Activated T-cell treated with anti-CD3 and anti-CD28 coated beads, Interleukin-2, amount 50 U/mL, for 72 hours (primary cell): Measurements from ENCODE around the gene RPL22. TPM values are rescaled to one million over a fixed set of nuclear protein-coding genes. Genes with fewer than 3 reads are reported as not detected.

Experiments
- ATAC-seq, 2 donors: fragments of 150-1000 bp; cut with Tn5 transposase; replicated peaks in 1 of 2; 2 replicates each; pipeline ENCODE4 v1.10.0; 2021; ENCODE audit warnings: moderate library complexity in 2 of 2, mild to moderate bottlenecking in 1 of 2
- DNase-seq, 2 donors: peaks; one replicate each; pipeline ENCODE4 v3.0.0; 2021 to 2022; ENCODE audit warnings: mixed read lengths in 1 of 2
- H3K27ac Mint-ChIP-seq: one replicate; pipeline ENCODE4 v1.8.0; 2022; ENCODE audit warnings: mild to moderate bottlenecking, moderate library complexity, mixed read lengths
- H3K27me3 Mint-ChIP-seq: one replicate; pipeline ENCODE4 v1.8.0; 2022; ENCODE audit warnings: low read depth, mixed read lengths
- H3K36me3 Mint-ChIP-seq, 2 donors: one replicate each; pipeline ENCODE4 v1.8.0; 2022; ENCODE audit warnings: mixed read lengths in 2 of 2, mild to moderate bottlenecking in 1 of 2; ENCODE audit not compliant: insufficient read depth in 2 of 2
- H3K4me1 Mint-ChIP-seq: one replicate; pipeline ENCODE4 v1.8.0; 2022; ENCODE audit warnings: low read depth, mixed read lengths
- H3K4me3 Mint-ChIP-seq, 2 donors: one replicate each; pipeline ENCODE4 v1.8.0; 2022; ENCODE audit warnings: mild to moderate bottlenecking in 2 of 2, mixed read lengths in 2 of 2, moderate library complexity in 2 of 2
- H3K9me3 Mint-ChIP-seq, 2 donors: one replicate each; pipeline ENCODE4 v1.8.0; 2022; ENCODE audit warnings: mixed read lengths in 2 of 2
- total RNA-seq, 2 donors: library from RNA; stranded (reverse); gene quantifications; one replicate each; pipeline ENCODE4 v1.2.3, GENCODE V29; 2022

RPL22 gene
- total RNA-seq, 2 donors from 2014 or later = 507 to 537 TPM

DNA sequence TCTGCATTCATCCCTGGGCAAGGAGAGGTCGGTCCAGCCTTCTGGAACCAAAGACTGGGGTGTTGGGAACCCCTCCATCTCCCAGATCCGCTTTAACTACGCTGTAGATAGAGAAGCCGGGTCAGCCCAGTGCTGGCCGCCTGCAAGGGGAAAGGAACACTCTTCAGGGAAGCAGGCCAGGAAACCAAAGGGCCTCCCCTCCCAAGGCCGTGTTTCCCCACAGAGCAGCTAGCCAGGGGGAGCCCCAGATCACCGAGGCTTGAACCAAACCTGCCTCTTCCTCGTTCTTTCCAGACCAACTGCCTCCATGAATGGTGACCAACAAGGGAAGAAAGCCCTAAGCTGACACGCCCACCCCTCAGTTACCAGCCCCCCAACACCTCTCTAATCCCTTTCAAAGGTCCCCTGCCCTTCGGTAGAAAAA is 18.0 kb downstream of the RPL22 start:
- H3K9me3 Mint-ChIP-seq = no peaks in the 10 kb centered on the region
- H3K36me3 Mint-ChIP-seq = peaks cover 0 to 6% of the 10 kb centered on the region in 2 donors
- peak overlapping the region; percentile 22 for H3K27ac Mint-ChIP-seq

DNA sequence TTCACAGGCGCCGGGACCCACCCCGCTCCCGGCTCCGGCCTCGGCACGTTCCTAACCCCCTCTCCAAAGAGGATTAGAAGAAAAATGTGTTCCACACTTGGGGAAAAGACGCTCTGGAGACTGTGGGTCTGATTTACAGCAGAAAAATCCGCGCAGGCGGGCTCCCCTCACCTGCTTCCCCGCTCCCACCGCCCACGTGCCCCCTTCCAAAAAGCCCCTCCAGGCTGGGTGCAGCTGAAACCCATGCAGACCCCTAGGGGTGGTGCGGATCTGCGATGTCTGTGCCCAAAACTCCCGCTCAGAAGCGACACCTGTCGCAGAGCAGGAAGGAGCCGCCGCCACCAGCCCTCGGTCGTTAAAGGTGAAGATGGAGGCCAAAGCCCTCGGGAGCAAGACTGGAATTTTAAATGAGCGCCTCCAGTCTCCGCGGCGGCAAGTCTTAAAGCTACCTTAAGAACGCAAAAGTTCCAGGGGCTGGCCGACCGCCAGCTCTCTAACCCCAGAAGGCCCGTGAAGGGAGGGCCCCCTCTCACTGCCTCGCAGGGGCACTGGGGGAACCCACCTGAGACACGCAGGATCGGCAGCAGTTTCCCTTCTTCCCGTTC is 18.6 kb downstream of the RPL22 start:
- Mint-ChIP-seq H3K27ac (no peak overlapping the region), H3K36me3 (peaks cover 0 to 3% of the 10 kb centered on the region in 2 donors), H3K27me3 (peaks cover 47% of the 10 kb centered on the region), H3K9me3 (no peaks in the 10 kb centered on the region), H3K4me1 (peaks cover 31% of the 10 kb centered on the region), H3K4me3 (peak overlapping the region; percentile 68 to 74)
- peak; percentile 26 to 29 for ATAC-seq
- DNase-seq = no peak

More for the DNA sequence above, 18.0 kb downstream of the RPL22 start:
- peak overlapping the region; percentile 68 to 74 for H3K4me3 Mint-ChIP-seq
- DNase-seq (no peak), ATAC-seq (no peak)
- H3K27me3 Mint-ChIP-seq = peaks cover 45% of the 10 kb centered on the region
- H3K4me1 Mint-ChIP-seq = peaks cover 34% of the 10 kb centered on the region

DNA sequence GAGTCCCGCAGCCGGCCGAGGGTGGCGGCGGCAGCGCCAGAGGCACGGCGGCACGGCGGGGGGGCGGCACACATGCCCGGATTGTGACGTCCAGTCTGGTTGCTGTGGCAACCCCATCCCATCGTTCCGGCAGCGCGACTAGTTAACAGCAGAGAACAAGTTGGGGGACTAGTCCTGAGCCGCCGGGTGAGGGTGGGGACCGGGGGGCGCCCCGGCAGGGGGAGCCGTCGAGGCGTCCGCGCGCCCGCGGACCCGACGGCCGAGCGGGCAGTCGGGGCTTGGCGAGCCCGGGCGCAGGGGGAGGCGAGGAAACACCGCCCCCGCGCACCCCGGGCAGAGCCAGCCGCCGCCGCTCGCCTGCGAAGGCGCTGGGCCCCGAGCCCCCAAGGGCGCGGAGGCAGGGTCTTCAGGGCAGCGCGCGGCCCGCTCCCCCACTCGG is 19.1 kb downstream of the RPL22 start, which contains the start of gene CHD5:
CHD5 (minus strand) TSS at position 54 of the 439 bp plus-strand sequence. CDS start 298 bp downstream, outside the sequence.
- no peak within 1 kb of the TSS for H3K27ac Mint-ChIP-seq
- no peaks in the 10 kb centered on the region for H3K9me3 Mint-ChIP-seq
- H3K4me3 Mint-ChIP-seq = peak within 1 kb of the TSS; percentile 68 to 74
- DNase-seq (no peak), ATAC-seq (peak; percentile 28 to 29)
- peaks cover 28% of the 10 kb centered on the region for H3K4me1 Mint-ChIP-seq
- H3K27me3 Mint-ChIP-seq = peaks cover 47% of the 10 kb centered on the region
- H3K36me3 Mint-ChIP-seq = no peaks in the 10 kb centered on the region

DNA sequence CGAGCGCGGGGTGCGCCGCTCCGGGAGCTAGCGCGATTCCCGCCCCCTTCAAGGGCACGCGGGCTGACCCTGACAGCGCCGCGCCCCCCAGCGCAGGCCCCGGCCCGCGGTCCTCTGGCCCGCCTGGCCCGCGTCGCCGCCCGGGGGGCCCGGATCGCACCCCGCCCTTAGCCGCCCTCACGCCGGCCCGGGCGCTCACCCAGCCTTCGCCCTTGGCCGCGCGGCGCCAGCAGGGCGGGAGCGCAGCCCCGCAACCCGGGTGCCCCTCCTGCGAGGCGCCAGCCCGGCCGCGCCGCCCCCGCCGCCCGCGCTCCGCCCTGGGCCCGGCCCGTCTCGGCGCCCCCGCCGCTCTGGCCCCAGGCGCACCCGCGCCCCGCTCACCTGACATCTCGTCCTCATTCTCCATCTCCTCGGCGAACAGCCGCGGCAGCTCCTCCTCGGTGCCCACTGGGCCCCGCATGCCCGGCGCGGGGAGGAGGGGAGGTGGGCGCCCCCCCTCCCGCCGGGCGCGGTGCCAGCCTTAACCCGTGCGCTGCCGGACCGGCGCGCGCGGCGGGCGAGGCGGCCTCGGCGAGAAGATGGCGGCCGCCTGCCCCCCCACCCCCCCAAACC is 19.7 kb downstream of the RPL22 start:
- no peak overlapping the region for H3K4me3 Mint-ChIP-seq
- peaks cover 24% of the 10 kb centered on the region for H3K4me1 Mint-ChIP-seq
- no peak for DNase-seq
- H3K27me3 Mint-ChIP-seq = peaks cover 47% of the 10 kb centered on the region
- no peak for ATAC-seq
- no peak overlapping the region for H3K27ac Mint-ChIP-seq
- H3K36me3 Mint-ChIP-seq = no peaks in the 10 kb centered on the region
- no peaks in the 10 kb centered on the region for H3K9me3 Mint-ChIP-seq

DNA sequence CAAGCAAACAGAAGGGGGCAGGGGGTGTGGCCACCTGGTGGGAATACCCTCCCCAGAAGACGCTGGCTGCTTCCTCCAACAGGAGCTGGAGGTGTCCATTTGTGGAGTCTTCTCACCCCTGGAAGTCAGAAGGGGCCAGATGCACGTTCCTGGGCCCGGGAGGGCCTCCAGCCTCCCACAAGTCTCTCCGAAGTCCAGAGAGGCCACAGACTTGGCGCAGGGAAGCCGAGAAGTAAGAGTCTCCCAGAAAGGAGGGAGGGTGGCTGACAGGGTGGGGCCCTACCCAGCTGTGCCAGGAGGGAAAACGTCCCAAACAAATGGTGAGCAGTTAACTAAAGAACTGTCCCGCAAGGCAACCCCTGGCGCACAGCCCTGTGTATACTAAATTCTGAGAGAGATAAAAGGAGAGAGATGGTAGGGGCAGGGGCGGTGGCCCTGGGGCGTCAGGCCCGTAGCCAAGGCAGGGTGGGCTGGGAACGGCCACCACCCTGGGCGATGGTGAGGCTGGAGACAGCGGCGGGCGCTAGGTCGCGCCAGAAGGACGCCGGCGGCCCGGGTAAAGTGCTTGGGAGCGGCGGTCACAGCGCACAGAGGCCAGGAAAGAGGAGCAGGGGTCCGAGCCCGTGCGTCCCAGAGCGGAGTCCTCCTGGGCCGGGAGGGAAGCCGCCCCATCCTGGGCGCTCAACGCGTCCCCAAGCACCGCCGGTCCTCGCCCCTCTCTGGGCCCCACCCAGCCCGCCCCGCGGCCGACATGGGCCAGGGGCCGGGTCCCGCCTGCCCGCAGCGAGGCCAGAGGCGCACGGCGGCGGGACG is 20.4 kb downstream of the RPL22 start:
- no peak for DNase-seq
- Mint-ChIP-seq H3K4me1 (peaks cover 18% of the 10 kb centered on the region), H3K4me3 (peak overlapping the region in 1 of 2 donors; percentile 68), H3K27ac (no peak overlapping the region), H3K9me3 (no peaks in the 10 kb centered on the region), H3K36me3 (no peaks in the 10 kb centered on the region), H3K27me3 (peaks cover 47% of the 10 kb centered on the region)
- ATAC-seq = no peak

DNA sequence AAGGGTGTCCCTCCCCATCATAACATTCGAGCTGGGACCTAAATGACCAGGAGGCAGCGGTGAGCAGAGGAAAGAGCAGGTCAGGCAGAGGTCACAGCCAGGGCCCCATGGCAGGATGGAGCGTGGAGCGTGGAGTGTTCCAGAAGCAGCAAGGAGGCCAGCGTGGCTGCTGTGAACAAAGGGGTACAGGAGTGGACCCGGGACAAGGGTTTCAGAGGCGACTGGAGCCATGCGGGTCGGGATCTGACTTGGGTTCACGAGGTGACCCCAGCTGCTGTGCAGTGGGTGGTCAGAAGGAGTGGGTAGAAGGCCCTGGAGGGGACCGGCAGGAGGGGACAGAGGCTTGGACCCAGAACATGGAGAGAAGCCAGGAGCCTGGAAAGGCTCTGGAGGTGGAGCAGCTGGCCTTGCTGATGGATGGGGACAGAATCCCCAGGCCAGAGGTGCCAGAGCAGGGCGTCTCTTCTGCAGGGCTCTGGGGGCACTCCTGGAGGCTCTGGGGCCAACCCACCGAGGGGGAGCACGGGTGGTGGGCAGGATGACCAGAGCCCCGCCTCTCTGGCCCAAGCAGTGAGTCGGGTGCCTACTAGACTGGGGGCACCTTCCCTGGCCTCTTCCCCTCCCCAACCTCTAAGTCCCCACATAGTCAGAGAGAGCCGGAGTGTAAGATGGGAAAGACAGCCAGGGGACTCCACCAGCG is 21.6 kb downstream of the RPL22 start:
- H3K36me3 Mint-ChIP-seq = no peaks in the 10 kb centered on the region
- peaks cover 47% of the 10 kb centered on the region for H3K27me3 Mint-ChIP-seq
- no peaks in the 10 kb centered on the region for H3K9me3 Mint-ChIP-seq
- H3K4me3 Mint-ChIP-seq = no peak overlapping the region
- no peak overlapping the region for H3K27ac Mint-ChIP-seq
- no peak for ATAC-seq
- peaks cover 18% of the 10 kb centered on the region for H3K4me1 Mint-ChIP-seq
- no peak for DNase-seq

DNA sequence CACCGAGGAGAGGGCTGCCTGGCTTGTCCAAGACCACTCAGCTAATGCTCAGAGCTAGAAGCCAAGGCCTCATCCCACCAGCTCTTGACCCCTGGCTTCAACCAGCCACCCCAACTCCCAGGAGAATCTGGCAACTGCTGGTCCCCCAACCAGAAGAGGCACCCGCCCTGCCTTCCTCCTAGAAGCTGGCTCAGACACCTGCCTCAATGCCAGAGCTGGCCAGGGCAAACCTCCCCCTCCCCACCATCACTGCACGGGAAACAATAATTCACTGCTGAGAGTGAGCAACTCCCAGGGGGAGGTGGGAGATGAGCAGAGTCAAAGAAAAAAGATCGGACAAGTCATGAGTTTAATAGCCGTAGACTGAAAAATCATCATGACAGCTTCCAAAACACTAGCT is 22.6 kb downstream of the RPL22 start:
- no peak overlapping the region for H3K27ac Mint-ChIP-seq
- no peaks in the 10 kb centered on the region for H3K36me3 Mint-ChIP-seq
- ATAC-seq (no peak), DNase-seq (no peak)
- peaks cover 42% of the 10 kb centered on the region for H3K27me3 Mint-ChIP-seq
- no peak overlapping the region for H3K4me3 Mint-ChIP-seq
- H3K9me3 Mint-ChIP-seq = no peaks in the 10 kb centered on the region
- peaks cover 17% of the 10 kb centered on the region for H3K4me1 Mint-ChIP-seq

DNA sequence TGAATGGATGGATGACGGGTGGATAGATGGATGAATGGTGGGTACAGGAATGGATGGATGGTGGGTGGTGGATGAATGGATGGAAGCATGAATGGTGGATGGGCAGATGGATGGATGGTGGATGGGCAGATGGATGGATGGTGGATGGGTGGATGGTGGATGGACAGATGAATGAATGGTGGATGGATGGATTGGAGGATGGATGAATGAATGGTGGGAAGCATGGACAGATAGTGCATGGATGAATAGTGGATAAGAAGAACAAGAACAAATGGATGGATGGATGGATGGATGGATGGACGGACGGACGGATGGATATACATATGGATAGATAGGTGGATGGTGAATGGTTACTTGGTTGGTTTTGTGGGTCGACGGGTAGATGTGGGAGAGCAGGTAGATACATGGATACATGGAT is 24.0 kb downstream of the RPL22 start:
- Mint-ChIP-seq H3K36me3 (no peaks in the 10 kb centered on the region), H3K27ac (no peak overlapping the region), H3K27me3 (peaks cover 30% of the 10 kb centered on the region), H3K4me3 (no peak overlapping the region), H3K4me1 (peaks cover 5% of the 10 kb centered on the region), H3K9me3 (no peaks in the 10 kb centered on the region)
- ATAC-seq = no peak
- DNase-seq = no peak

DNA sequence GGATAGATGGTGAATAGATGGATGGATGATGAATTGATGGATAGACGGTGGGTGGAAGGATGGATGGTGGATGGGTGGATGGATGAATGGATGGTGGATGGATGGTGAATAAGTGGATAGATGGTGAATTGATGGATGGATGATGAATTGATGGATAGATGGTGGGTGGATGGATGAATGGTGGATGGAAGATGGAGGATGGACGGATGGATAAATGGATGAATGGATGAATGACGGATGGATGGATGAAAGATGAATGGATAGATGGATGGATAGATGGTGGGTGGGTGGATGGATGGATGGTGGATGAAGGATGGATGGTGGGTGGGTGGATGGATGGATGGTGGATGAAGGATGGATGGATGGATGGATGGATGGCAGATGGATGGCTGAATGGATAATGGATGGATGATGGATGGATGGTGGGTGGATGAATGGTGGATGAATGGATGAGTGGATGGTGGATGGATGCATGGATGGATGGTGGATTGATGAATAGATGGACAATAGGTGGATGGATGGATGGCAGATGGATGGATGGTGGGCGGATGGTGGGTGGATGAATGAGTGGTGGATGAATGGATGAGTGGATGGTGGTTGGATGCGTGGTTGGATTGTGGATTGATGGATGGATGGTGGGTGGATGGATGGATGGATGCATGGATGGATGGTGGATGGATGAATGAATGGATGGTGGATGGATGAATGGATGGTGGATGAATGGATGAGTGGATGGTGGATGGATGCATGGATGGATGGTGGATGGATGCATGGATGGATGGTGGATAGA is 24.6 kb downstream of the RPL22 start:
- no peak for ATAC-seq
- no peaks in the 10 kb centered on the region for H3K9me3 Mint-ChIP-seq
- peaks cover 30% of the 10 kb centered on the region for H3K27me3 Mint-ChIP-seq
- DNase-seq = no peak
- H3K4me1 Mint-ChIP-seq = peaks cover 5% of the 10 kb centered on the region
- no peaks in the 10 kb centered on the region for H3K36me3 Mint-ChIP-seq
- no peak overlapping the region for H3K4me3 Mint-ChIP-seq
- no peak overlapping the region for H3K27ac Mint-ChIP-seq

DNA sequence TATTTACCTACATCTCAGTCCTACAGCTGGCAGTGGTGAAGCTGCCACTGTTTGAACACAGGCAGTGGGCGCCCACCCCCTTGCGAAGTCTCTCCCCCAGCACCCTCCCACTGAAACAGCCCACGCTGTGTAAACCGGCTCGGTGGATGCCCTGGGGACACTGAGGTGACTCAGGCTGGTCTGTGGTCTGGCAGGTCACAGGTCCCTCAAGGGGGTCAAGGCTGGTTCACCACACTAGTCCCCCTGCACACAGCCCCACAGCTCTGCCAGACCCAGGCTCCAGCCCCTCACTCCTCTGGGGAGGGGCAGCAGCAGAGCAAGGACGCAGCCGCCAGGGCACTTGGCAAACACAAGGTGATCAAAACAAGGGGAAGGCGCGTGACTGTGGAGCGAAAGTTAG is 26.8 kb downstream of the RPL22 start:
- DNase-seq = no peak
- no peak for ATAC-seq
- Mint-ChIP-seq H3K4me1 (no peaks in the 10 kb centered on the region), H3K9me3 (no peaks in the 10 kb centered on the region), H3K36me3 (no peaks in the 10 kb centered on the region), H3K4me3 (no peak overlapping the region), H3K27me3 (peaks cover 20% of the 10 kb centered on the region), H3K27ac (no peak overlapping the region)

DNA sequence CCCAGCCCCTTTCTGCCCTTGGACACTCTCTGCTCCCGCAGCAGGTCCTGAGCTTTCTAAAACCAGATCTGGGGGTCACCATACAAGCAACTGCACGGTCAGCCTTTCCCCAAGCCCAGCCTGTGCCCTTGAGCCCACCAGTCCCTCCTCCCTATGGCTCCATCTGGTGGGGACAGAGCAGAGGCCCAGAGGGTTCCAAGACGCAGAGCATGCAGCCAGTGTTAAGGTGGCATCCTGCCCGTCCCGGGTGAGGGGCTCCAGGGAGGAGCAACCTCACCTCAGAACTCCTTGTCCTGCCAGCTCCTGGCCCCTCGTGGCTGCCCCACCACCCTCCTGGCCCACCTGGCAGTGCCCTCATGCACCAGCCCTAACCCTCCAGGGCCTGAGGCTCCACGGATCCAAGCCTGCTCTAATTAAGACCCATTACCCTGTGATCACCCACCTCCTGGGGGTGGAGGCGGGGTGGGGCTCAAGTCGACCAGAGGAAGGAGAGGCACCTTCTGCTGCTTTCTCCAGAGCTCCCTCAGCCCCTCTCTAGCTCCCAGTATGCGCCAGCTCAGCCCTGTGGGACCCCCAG is 27.8 kb downstream of the RPL22 start:
- Mint-ChIP-seq H3K27ac (no peak overlapping the region), H3K36me3 (no peaks in the 10 kb centered on the region), H3K4me3 (no peak overlapping the region), H3K4me1 (no peaks in the 10 kb centered on the region), H3K9me3 (no peaks in the 10 kb centered on the region), H3K27me3 (peaks cover 11% of the 10 kb centered on the region)
- ATAC-seq = peak in 1 of 2 donors; percentile 30
- no peak for DNase-seq

DNA sequence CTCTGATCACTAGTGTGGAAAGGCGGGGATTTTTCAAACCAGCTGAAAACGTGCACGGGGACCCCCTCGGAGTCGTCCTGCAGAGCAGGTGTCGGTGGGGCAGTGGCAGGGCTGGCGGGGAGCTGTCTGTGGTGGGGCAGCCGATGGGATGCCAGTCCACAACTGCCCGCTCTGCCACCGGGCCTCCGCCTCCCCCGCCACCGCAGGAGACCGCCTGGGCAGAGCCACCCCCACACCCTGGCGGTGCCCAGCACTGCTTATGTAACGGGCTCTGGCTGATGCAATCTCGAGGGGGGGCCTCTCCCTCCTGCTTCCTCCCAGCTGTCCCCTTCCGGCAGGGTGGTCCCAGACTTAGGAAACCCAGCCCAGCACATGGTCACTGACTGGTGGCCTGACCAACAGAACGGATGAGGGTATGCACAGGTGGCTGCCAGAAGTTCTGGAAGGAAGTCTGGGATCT is 28.6 kb downstream of the RPL22 start:
- Mint-ChIP-seq H3K27ac (no peak overlapping the region), H3K4me1 (no peaks in the 10 kb centered on the region), H3K27me3 (peaks cover 6% of the 10 kb centered on the region), H3K9me3 (no peaks in the 10 kb centered on the region), H3K4me3 (no peak overlapping the region), H3K36me3 (no peaks in the 10 kb centered on the region)
- DNase-seq (no peak), ATAC-seq (no peak)
